H1 (cell line): Measurements from ENCODE around the gene PHKA2. TPM values are rescaled to one million over a fixed set of nuclear protein-coding genes. Genes with fewer than 3 reads are reported as not detected.

Experiments
- CTCF ChIA-PET: fragments of 300-600 bp; sonication (Branson Sonifier 250); formaldehyde crosslinking; loops from one replicate; lab custom pipeline; 2021; ENCODE audit not compliant: partially characterized antibody; lab: Charles Lee
- POLR2A ChIA-PET: fragments of 300-600 bp; sonication (Branson Sonifier 250); formaldehyde crosslinking; loops from one replicate; lab custom pipeline; 2021; ENCODE audit warnings: inconsistent platforms; ENCODE audit not compliant: partially characterized antibody; lab: Charles Lee
- DNase-seq, 2 experiments: peaks; one replicate each; pipeline versions ENCODE4 v3.0.0 to v3.0.0-alpha.2; 2010 to 2022; ENCODE audit warnings: low spot score in 2 of 2, low read depth in 1 of 2, mixed read lengths in 1 of 2
- FAIRE-seq: peaks from 2 replicates; lab custom pipeline; 2011; peaks lifted over from hg19 to GRCh38; lab: Jason Lieb, UNC
- H2AFZ ChIP-seq: 2 replicates; pipeline ENCODE4 v1.8.1; 2012; ENCODE audit warnings: low read length, inconsistent platforms
- H2AK5ac ChIP-seq: 2 replicates; pipeline ENCODE4 v1.6.1; 2013; ENCODE audit warnings: low read depth, low read length
- H2BK120ac ChIP-seq: replicated peaks from 2 replicates; pipeline ENCODE3; 2013; ENCODE audit warnings: low read depth, low read length, inconsistent platforms
- H2BK12ac ChIP-seq: 2 replicates; pipeline ENCODE4 v1.6.1; 2013; ENCODE audit warnings: low read depth, low read length
- H2BK15ac ChIP-seq: 2 replicates; pipeline ENCODE4 v1.6.1; 2013; ENCODE audit warnings: low read length
- H2BK20ac ChIP-seq: 2 replicates; pipeline ENCODE4 v1.6.1; 2013; ENCODE audit warnings: low read length
- H2BK5ac ChIP-seq: 2 replicates; pipeline ENCODE4 v1.6.1; 2013; ENCODE audit warnings: low read depth, low read length
- H3K14ac ChIP-seq: 2 replicates; pipeline ENCODE4 v1.6.1; 2013; ENCODE audit warnings: inconsistent platforms; ENCODE audit not compliant: insufficient read length
- H3K18ac ChIP-seq: 2 replicates; pipeline ENCODE4 v1.6.1; 2013; ENCODE audit warnings: low read length; ENCODE audit errors: extremely low read depth
- H3K23ac ChIP-seq: 2 replicates; pipeline ENCODE4 v1.6.1; 2013; ENCODE audit warnings: inconsistent platforms; ENCODE audit not compliant: insufficient read length
- H3K23me2 ChIP-seq: 2 replicates; pipeline ENCODE4 v1.6.1; 2013; ENCODE audit warnings: low read depth, low read length
- H3K27ac ChIP-seq: 2 replicates; pipeline ENCODE4 v1.6.1; 2011; ENCODE audit warnings: low read depth, low read length, inconsistent platforms
- H3K27me3 ChIP-seq, 4 experiments: replicated peaks in 1 of 4; 1 replicate in 1 of 4; 2 replicates in 3 of 4; pipeline versions ENCODE4 v1.6.1 to v1.8.1; 2011 to 2013; ENCODE audit warnings: low read length in 3 of 4, mild to moderate bottlenecking in 3 of 4, inconsistent platforms in 2 of 4, mixed read lengths in 2 of 4, moderate library complexity in 1 of 4; ENCODE audit not compliant: control insufficient read depth in 3 of 4, insufficient read depth in 3 of 4; ENCODE audit errors: extremely low read depth in 1 of 4
- H3K36me3 ChIP-seq, 4 experiments: 2 replicates each; pipeline versions ENCODE4 v1.6.1 to v1.8.1; 2011 to 2013; ENCODE audit warnings: mild to moderate bottlenecking in 4 of 4, low read length in 3 of 4, moderate library complexity in 2 of 4, control low read depth in 1 of 4, inconsistent platforms in 1 of 4; ENCODE audit not compliant: insufficient read depth in 4 of 4, control insufficient read depth in 2 of 4
- H3K4ac ChIP-seq: replicated peaks from 2 replicates; pipeline ENCODE3; 2013; ENCODE audit warnings: low read length, low read depth, mixed read lengths, inconsistent platforms; ENCODE audit not compliant: insufficient read length
- H3K4me1 ChIP-seq, 4 experiments: replicated peaks in 1 of 4; 1 replicate in 1 of 4; 2 replicates in 3 of 4; pipeline versions ENCODE4 v1.6.1 to v1.8.1; 2011 to 2013; ENCODE audit warnings: low read length in 3 of 4, inconsistent platforms in 2 of 4, mixed read lengths in 1 of 4; ENCODE audit not compliant: insufficient read depth in 4 of 4, control insufficient read depth in 3 of 4
- H3K4me2 ChIP-seq, 2 experiments: 2 replicates each; pipeline versions ENCODE4 v1.6.1 to v1.8.1; 2011 to 2013; ENCODE audit warnings: low read depth in 2 of 2, low read length in 2 of 2, control low read depth in 1 of 2, inconsistent platforms in 1 of 2, mild to moderate bottlenecking in 1 of 2; ENCODE audit not compliant: insufficient read depth in 1 of 2
- H3K4me3 ChIP-seq, 4 experiments: fragments of 200-600, 300-600 bp in 1 of 4; sonication (generic), shearing (Covaris generic), sonication (Bioruptor Twin) in 1 of 4; 2 replicates each; pipeline versions ENCODE4 v1.5.1 to v1.8.1; 2011 to 2016; ENCODE audit warnings: low read length in 4 of 4, low read depth in 3 of 4, control low read depth in 2 of 4, inconsistent platforms in 2 of 4, mild to moderate bottlenecking in 2 of 4, mixed read lengths in 1 of 4, moderate library complexity in 1 of 4; ENCODE audit not compliant: insufficient read depth in 2 of 4; ENCODE audit errors: extremely low read depth in 1 of 4
- H3K56ac ChIP-seq: replicated peaks from 2 replicates; pipeline ENCODE3; 2013; ENCODE audit warnings: low read depth, mild to moderate bottlenecking, mixed read lengths, low read length, inconsistent platforms; ENCODE audit not compliant: insufficient read length
- H3K79me1 ChIP-seq: 2 replicates; pipeline ENCODE4 v1.6.1; 2013; ENCODE audit warnings: low read depth, low read length, control low read depth
- H3K79me2 ChIP-seq, 2 experiments: 2 replicates each; pipeline versions ENCODE4 v1.6.1 to v1.8.1; 2012 to 2013; ENCODE audit warnings: low read length in 2 of 2, mild to moderate bottlenecking in 2 of 2, inconsistent platforms in 1 of 2; ENCODE audit not compliant: insufficient read depth in 2 of 2, control insufficient read depth in 1 of 2
- H3K9ac ChIP-seq, 4 experiments: replicated peaks in 1 of 4; 1 replicate in 1 of 4; 2 replicates in 3 of 4; pipeline versions ENCODE4 v1.6.1 to v1.8.1; 2011 to 2013; ENCODE audit warnings: low read depth in 3 of 4, low read length in 3 of 4, control low read depth in 2 of 4, mild to moderate bottlenecking in 2 of 4, moderate library complexity in 2 of 4, inconsistent platforms in 1 of 4; ENCODE audit errors: extremely low read depth in 1 of 4
- H3K9me3 ChIP-seq, 2 experiments: 2 replicates each; pipeline versions ENCODE4 v1.6.1 to v1.8.1; 2012 to 2013; ENCODE audit warnings: mild to moderate bottlenecking in 2 of 2, moderate library complexity in 2 of 2, control low read depth in 1 of 2, inconsistent platforms in 1 of 2, low read depth in 1 of 2, low read length in 1 of 2, mixed read lengths in 1 of 2; ENCODE audit not compliant: insufficient read depth in 2 of 2
- H4K20me1 ChIP-seq, 2 experiments: replicated peaks in 1 of 2; 2 replicates each; pipeline versions ENCODE3 to v1.8.1; 2011 to 2013; ENCODE audit warnings: inconsistent platforms in 2 of 2, low read length in 2 of 2, mild to moderate bottlenecking in 1 of 2; ENCODE audit not compliant: insufficient read depth in 2 of 2, control insufficient read depth in 1 of 2
- H4K5ac ChIP-seq: 2 replicates; pipeline ENCODE4 v1.6.1; 2013; ENCODE audit warnings: low read length, low read depth, mixed read lengths, inconsistent platforms; ENCODE audit not compliant: insufficient read length
- H4K8ac ChIP-seq: 2 replicates; pipeline ENCODE4 v1.8.0; 2013; ENCODE audit warnings: mild to moderate bottlenecking, moderate library complexity, low read length, inconsistent platforms; ENCODE audit not compliant: insufficient read depth; ENCODE audit errors: extremely low read depth
- H4K91ac ChIP-seq: replicated peaks from 2 replicates; pipeline ENCODE3; 2013; ENCODE audit warnings: low read length, mixed read lengths, inconsistent platforms; ENCODE audit not compliant: insufficient read length
- CTCF ChIP-seq, 3 experiments: IDR thresholded peaks; 1 replicate in 2 of 3; 2 replicates in 1 of 3; pipeline versions ENCODE4 v1.5.1 to v1.6.1; 2011; ENCODE audit warnings: low read length in 3 of 3, mild to moderate bottlenecking in 3 of 3, inconsistent platforms in 2 of 3, low read depth in 1 of 3, moderate library complexity in 1 of 3; ENCODE audit not compliant: insufficient read depth in 1 of 3; ENCODE audit errors: control extremely low read depth in 1 of 3
- POLR2A ChIP-seq, 2 experiments: IDR thresholded peaks; 1 replicate in 1 of 2; 2 replicates in 1 of 2; pipeline ENCODE4 v1.6.1; 2011; ENCODE audit warnings: low read depth in 2 of 2, low read length in 2 of 2, mild to moderate bottlenecking in 2 of 2; ENCODE audit errors: control extremely low read depth in 1 of 2
- WGBS, 2 experiments: shearing (Covaris generic) in 1 of 2; methylation state at CpG; one replicate each; pipeline versions ENCODE4 v1.1.6 to v1.1.7; 2013 to 2015; ENCODE audit warnings: low lambda C conversion rate in 2 of 2, mixed read lengths in 2 of 2, inconsistent platforms in 1 of 2, low coverage in 1 of 2, missing lambda C conversion rate in 1 of 2; ENCODE audit not compliant: insufficient replicate concordance in 2 of 2, insufficient coverage in 1 of 2, insufficient read length in 1 of 2; ENCODE audit errors: extremely low coverage in 1 of 2, missing lambda C conversion rate in 1 of 2; 5-methylcytosine and 5-hydroxymethylcytosine counted together
- polyA plus RNA-seq, 7 experiments: library from polyadenylated mRNA; depleted of rRNA in 3 of 7; stranded (reverse) in 5 of 7; unstranded in 2 of 7; fragments of >200 nt in 5 of 7; fragments of 200-250 nt in 2 of 7; gene quantifications; 1 replicate in 5 of 7; 2 replicates in 1 of 7; 4 replicates in 1 of 7; pipeline versions ENCODE4 v1.2.1 to v1.2.3, GENCODE V29; 2011 to 2013; ENCODE audit warnings: missing spikeins in 2 of 7, mixed read lengths in 2 of 7
- total RNA-seq: library from RNA; stranded (reverse); fragmentation: NEBNext Ultra II Directional; extraction: Animal tissue kit (Norgen Biotek cat#: 25700); gene quantifications from 2 replicates; pipeline ENCODE4 v1.2.1, GENCODE V29; 2021

PHKA2 gene
- total and polyA plus RNA-seq, 2 of the 8 experiments (the other 6 are each of a cell fraction or from before 2014, with no cell fraction given), result 28.1 to 35.8 TPM

- POLR2A ChIA-PET, result no interaction called here
- H2BK15ac ChIP-seq, result no peak overlapping the region
Observed at GRCh38 chrX:18946611-18947010, 37.3 kb downstream of the PHKA2 start.

More at GRCh38 chrX:18946611-18947010, 37.3 kb downstream of the PHKA2 start:
- Histone ChIP-seq H3K18ac (no peak overlapping the region), H2BK5ac (no peak overlapping the region), H2AFZ (no peak overlapping the region), H3K56ac (no peak overlapping the region), H2BK120ac (no peak overlapping the region), H2AK5ac (no peak overlapping the region), H3K79me2 (no peaks in the 10 kb centered on the region), H3K9ac (no peak overlapping the region), H3K9me3 (no peaks in the 10 kb centered on the region), H3K27ac (no peak overlapping the region), H3K27me3 (no peaks in the 10 kb centered on the region), H3K36me3 (peaks cover 0 to 6% (median 0%) of the 10 kb centered on the region in 4 experiments; a peak in 3 of 8 replicates), H2BK20ac (no peak overlapping the region), H4K91ac (no peak overlapping the region), H3K79me1 (no peaks in the 10 kb centered on the region), H4K5ac (no peak overlapping the region), H3K23ac (no peak overlapping the region), H3K23me2 (no peaks in the 10 kb centered on the region), H3K4ac (no peak overlapping the region), H4K20me1 (no peaks in the 10 kb centered on the region), H2BK12ac (no peak overlapping the region), H3K4me1 (no peaks in the 10 kb centered on the region), H4K8ac (no peak overlapping the region), H3K4me2 (no peak overlapping the region), H3K4me3 (no peak overlapping the region), H3K14ac (no peak overlapping the region)
- CTCF ChIA-PET, result no interaction called here
- WGBS, 2 experiments, result 96% methylated on average over 3 of the region's 4 CpGs; no CpG with 5 or more reads in 1 of the 2 experiments
- FAIRE-seq, result peak; percentile 39
- no peak for DNase-seq
- no peak for TF ChIP-seq POLR2A (IDR thresholded peaks at IDR 0.05; ENCODE audit: control extremely low read depth in 1 of 2, low read depth in 2 of 2, low read length in 2 of 2)
- no peak for TF ChIP-seq CTCF (IDR thresholded peaks at IDR 0.05; ENCODE audit: control extremely low read depth in 1 of 3, insufficient read depth in 1 of 3, low read depth in 1 of 3, low read length in 3 of 3)
